Endothelial cell of umbilical vein (primary cell): ENCODE results near the gene RGS8.

Experiments used
- EZH2 ChIP-seq: IDR thresholded peaks from 2 replicates; pipeline ENCODE4 v1.6.1; 2012; ENCODE audit warnings: borderline replicate concordance, low read depth, mild to moderate bottlenecking, moderate library complexity, low read length, inconsistent platforms; ENCODE audit not compliant: severe bottlenecking
- FOS ChIP-seq: IDR thresholded peaks from 2 replicates; pipeline ENCODE4 v1.6.1; 2011; ENCODE audit warnings: mild to moderate bottlenecking, low read length, moderate library complexity, borderline replicate concordance; ENCODE audit not compliant: insufficient read depth
- GATA2 ChIP-seq: IDR thresholded peaks from 2 replicates; pipeline ENCODE4 v1.7.0; 2011; ENCODE audit warnings: low read depth, mild to moderate bottlenecking, moderate library complexity, mixed read lengths, low read length; ENCODE audit not compliant: insufficient read length, insufficient read depth
- JUN ChIP-seq: IDR thresholded peaks from 2 replicates; pipeline ENCODE4 v1.6.1; 2011; ENCODE audit warnings: borderline replicate concordance, low read depth; ENCODE audit not compliant: insufficient read length, insufficient read depth
- MYC ChIP-seq: IDR thresholded peaks from one replicate; pipeline ENCODE4 v1.6.1; 2011; ENCODE audit warnings: mild to moderate bottlenecking, low read depth, low read length
- POLR2A ChIP-seq: IDR thresholded peaks from 2 replicates; pipeline ENCODE4 v1.6.1; 2012; ENCODE audit warnings: low read depth, mild to moderate bottlenecking, control low read depth, low read length
- POLR2AphosphoS5 ChIP-seq: IDR thresholded peaks from 2 replicates; pipeline ENCODE4 v1.6.1; 2012; ENCODE audit warnings: low read depth, mild to moderate bottlenecking, control low read depth, low read length, moderate library complexity; ENCODE audit not compliant: insufficient read depth
- TF ChIP-seq, protein P1 (sequence below), 2 donors: IDR thresholded peaks; 1 replicate in 1 of 2; 2 replicates in 1 of 2; pipeline ENCODE4 v1.5.1; 2011; ENCODE audit warnings: low read length in 2 of 2, mild to moderate bottlenecking in 2 of 2, moderate library complexity in 2 of 2, control low read depth in 1 of 2, inconsistent platforms in 1 of 2, low read depth in 1 of 2; ENCODE audit not compliant: insufficient read depth in 1 of 2; ENCODE audit errors: extremely low read depth in 1 of 2
- TF ChIP-seq, protein P2 (sequence below): IDR thresholded peaks from 2 replicates; pipeline ENCODE4 v1.6.1; 2011; ENCODE audit not compliant: insufficient read depth, insufficient read length

DNA sequence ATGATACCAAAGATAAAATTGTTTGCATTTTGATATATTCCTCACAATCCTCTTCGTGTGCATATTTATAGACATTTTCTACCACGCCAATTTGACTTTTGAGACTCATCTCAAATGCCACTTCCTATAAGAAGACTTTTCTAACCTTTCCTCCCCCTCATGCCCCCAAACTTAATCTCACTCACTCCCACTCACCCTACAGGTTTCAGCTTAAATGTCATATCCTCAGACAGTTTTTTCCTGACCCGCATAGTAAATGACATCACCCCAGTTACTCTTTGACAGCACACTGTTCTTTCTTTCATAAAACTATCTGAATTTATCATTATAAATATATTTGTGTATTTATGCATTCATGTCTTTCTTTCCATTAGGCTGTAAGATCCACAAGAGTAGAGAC is 29.6 kb upstream of the RGS8 start:
- no peak for TF ChIP-seq FOS
- TF ChIP-seq, protein P1, sequence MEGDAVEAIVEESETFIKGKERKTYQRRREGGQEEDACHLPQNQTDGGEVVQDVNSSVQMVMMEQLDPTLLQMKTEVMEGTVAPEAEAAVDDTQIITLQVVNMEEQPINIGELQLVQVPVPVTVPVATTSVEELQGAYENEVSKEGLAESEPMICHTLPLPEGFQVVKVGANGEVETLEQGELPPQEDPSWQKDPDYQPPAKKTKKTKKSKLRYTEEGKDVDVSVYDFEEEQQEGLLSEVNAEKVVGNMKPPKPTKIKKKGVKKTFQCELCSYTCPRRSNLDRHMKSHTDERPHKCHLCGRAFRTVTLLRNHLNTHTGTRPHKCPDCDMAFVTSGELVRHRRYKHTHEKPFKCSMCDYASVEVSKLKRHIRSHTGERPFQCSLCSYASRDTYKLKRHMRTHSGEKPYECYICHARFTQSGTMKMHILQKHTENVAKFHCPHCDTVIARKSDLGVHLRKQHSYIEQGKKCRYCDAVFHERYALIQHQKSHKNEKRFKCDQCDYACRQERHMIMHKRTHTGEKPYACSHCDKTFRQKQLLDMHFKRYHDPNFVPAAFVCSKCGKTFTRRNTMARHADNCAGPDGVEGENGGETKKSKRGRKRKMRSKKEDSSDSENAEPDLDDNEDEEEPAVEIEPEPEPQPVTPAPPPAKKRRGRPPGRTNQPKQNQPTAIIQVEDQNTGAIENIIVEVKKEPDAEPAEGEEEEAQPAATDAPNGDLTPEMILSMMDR (IDR thresholded peaks at IDR 0.05; ENCODE audit: extremely low read depth in 1 of 2, insufficient read depth in 1 of 2, low read depth in 1 of 2, low read length in 2 of 2) = no peak
- no peak for TF ChIP-seq POLR2A
- TF ChIP-seq MYC = no peak
- no peak for TF ChIP-seq EZH2
- no peak for TF ChIP-seq POLR2AphosphoS5
- TF ChIP-seq, protein P2, sequence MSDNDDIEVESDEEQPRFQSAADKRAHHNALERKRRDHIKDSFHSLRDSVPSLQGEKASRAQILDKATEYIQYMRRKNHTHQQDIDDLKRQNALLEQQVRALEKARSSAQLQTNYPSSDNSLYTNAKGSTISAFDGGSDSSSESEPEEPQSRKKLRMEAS = no peak
- TF ChIP-seq GATA2 = no peak
- TF ChIP-seq JUN = no peak
